D341Med (cell line): Measurements from ENCODE around the gene DMWD.

ENCODE experiments used
- DNase-seq: peaks from one replicate; pipeline ENCODE4 v3.0.0; 2012; ENCODE audit warnings: low spot score

DMWD gene, protein sequence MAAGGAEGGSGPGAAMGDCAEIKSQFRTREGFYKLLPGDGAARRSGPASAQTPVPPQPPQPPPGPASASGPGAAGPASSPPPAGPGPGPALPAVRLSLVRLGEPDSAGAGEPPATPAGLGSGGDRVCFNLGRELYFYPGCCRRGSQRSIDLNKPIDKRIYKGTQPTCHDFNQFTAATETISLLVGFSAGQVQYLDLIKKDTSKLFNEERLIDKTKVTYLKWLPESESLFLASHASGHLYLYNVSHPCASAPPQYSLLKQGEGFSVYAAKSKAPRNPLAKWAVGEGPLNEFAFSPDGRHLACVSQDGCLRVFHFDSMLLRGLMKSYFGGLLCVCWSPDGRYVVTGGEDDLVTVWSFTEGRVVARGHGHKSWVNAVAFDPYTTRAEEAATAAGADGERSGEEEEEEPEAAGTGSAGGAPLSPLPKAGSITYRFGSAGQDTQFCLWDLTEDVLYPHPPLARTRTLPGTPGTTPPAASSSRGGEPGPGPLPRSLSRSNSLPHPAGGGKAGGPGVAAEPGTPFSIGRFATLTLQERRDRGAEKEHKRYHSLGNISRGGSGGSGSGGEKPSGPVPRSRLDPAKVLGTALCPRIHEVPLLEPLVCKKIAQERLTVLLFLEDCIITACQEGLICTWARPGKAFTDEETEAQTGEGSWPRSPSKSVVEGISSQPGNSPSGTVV

DNA sequence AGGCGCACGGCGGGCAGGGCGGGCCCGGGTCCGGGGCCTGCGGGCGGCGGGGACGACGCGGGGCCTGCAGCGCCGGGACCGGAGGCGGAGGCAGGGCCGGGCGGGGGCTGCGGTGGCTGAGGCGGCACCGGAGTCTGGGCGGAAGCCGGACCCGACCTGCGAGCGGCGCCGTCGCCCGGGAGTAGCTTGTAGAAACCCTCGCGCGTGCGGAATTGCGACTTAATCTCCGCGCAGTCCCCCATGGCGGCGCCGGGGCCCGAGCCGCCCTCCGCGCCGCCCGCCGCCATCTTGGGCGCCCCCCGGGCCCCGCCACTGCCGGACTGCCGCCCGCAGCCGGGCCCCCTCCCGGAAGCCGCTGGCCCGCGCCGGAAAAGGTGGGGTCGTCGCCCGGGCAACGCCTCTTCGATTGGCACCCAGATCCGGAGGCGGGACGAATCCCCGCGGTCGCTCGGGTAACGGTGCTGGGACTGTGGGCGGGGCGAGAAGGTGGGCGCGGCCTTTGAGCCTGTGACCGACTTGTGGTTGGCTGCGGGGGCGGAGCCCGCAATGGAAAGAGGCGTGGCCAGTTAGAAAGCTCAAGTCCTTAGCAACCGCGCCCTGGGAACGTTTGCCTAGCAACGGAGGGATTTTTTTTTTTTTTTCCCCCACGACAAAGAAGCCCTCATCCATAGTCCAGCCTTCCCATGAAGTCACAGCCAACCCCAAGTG lies at the start of gene DMWD:
DMWD (minus strand) TSS at position 376 of the 708 bp plus-strand sequence; CDS start at position 287, 89 bp downstream.
- DNase-seq: peak; percentile 99

DNA sequence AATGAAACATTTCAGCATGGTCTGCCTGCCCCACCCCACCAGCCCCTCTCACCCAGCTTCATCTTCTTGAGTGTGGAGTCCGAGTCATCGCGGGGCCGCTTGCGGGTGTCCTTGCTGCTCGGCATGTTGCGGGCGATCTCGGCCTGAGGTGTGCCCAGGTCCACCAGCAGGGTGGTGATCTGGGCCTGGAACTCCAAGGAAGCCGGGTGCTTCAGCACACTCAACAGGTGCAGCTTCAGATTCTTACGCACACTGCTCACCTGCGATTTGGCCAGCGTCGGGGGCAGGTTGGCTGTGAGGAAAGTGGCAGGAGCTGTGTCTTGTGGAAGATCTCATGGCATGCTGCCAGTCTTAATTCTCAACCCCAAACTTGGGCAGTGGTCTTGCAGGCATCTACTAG lies 49.6 kb upstream of the DMWD start:
- peak; percentile 34 for DNase-seq

- DNase-seq: no peak
Observed at GRCh38 chr19:45834970-45835369, 42.3 kb upstream of the DMWD start.

GRCh38 chr19:45828945-45829344 lies 36.3 kb upstream of the DMWD start:
- DNase-seq: no peak

DNA sequence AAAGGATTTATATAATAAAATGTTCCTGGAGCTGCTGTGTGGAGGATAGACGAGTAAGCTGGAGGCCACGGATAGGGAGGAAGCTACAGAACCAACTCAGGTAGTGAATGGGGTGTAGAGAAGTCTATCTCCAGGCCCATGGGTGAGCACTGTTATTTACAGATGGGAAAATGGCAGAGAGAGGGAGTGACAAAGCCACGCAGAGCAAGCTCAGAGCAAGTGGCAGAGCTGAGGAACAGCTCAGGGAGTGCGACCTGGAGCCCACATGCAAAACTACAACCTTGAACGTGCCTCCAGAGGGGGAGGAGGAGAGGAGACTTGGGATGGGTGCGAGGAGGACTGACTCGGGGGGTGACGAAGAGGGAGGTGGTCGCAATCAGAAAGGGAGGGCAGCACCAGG lies 35.9 kb upstream of the DMWD start:
- DNase-seq: no peak

GRCh38 chr19:45827459-45828093 lies 34.9 kb upstream of the DMWD start:
- no peak for DNase-seq

- DNase-seq: no peak
Observed at GRCh38 chr19:45826934-45827333, 34.3 kb upstream of the DMWD start.

- DNase-seq: no peak
Observed at GRCh38 chr19:45825917-45826893, 33.6 kb upstream of the DMWD start.

GRCh38 chr19:45825263-45825605 lies 32.6 kb upstream of the DMWD start:
- DNase-seq: no peak

GRCh38 chr19:45824531-45825262 lies 32.1 kb upstream of the DMWD start:
- DNase-seq: no peak

- no peak for DNase-seq
Observed at GRCh38 chr19:45824041-45824471, 31.4 kb upstream of the DMWD start.

DNA sequence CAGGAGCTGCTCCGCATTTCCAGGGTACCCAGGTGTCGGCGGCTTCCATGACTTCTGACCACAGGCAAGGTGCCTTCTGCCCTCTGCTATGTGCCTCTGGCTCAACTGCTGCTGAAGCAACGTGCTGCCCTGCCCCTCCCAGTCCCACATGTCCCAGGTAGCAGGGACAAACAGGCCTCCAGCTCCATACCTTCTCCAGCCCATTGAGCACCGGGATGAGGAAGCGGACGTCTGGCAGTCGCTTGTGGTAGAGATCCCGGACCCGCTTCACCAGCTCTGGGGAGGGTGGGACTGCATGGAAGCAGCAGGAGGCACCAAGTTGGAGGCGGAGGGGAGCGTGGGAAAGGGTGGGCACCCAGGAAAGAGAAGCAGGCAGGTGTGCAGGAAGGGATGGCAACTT lies 30.5 kb upstream of the DMWD start:
- no peak for DNase-seq

DNA sequence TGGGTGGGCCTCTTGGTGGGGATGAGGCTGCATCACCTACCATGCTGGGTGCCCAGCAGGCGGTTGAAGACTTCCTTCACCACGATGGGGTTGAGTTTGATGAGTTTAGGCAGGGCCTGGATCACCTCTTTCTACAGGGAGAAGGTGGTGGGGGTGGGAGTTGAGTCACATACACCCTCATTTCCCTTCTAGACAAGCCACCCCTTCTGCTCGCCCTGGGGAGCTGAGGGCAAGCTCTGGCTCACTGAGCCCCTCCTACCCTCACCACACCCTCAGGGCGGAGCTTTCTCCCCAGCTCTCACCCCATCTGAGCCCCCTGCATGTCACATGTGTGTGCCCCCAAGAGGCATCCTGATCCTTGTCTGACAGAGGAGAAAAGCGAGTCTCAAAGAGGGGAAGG lies 30.1 kb upstream of the DMWD start:
- no peak for DNase-seq

- DNase-seq: no peak
Observed at GRCh38 chr19:45821570-45821969, 28.9 kb upstream of the DMWD start.

GRCh38 chr19:45821103-45821521 lies 28.5 kb upstream of the DMWD start:
- DNase-seq: no peak

DNA sequence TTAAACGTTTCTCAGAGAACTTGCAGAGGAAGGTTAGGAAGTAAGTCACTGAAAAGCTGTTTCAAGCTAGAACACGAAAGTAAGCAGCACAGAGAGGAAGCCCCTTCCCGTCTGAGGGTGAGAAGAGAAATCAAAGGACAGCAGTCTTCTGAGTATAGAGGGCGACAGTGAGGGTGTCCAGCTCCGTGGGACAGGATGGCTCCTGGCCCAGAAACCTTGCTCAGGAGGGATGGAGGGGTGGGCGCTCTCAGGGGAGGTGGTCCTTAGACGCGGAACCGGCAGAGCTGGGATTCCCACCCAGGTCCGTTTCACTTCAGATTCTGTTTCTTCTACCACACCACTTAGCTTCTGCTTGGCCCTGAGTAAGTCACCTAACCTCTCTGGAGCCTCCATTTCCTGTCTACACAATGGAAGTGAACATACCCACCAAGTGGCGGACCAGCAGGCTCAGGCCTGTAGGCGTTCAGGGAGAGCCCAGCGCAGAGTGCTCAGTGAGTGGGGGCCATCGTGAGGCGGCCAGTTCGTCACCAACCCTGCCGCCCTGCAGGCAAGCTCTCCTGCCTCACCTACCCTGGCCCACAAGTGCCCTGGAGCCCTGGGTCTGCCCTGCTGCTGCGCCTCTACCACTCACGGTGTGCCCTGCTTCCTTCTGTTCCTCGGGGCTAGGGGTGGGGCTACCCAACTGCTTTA lies 27.9 kb upstream of the DMWD start:
- DNase-seq: no peak

GRCh38 chr19:45819769-45820168 lies 27.1 kb upstream of the DMWD start:
- no peak for DNase-seq

DNA sequence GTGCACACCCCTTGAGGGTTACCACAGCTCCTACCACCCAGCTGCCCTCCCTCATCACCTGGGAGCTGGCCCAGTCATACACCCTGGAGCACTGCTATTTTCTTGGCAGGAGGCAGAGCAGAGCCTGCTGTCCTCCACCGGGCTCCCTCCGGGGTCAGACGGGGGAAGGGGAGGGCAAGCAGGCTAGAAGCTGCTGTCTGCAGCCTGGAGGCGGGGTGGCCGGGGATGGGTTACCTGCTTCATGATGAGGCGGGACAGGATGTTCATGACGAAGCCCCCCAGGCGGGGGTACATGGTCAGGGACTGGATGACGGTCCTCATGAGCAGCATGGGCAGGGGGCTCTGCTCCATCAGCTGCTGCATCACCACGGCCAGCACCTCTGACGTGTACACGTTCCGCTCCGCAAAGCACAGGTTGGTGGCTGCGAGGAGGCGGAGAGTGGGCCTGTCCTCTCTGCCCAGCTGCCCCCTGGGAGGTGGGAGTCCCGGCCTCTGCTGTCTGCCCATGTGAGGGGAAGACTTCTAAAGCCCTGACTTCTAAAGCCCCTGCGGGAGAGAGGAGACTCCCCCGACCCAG lies 25.2 kb upstream of the DMWD start:
- DNase-seq: no peak

DNA sequence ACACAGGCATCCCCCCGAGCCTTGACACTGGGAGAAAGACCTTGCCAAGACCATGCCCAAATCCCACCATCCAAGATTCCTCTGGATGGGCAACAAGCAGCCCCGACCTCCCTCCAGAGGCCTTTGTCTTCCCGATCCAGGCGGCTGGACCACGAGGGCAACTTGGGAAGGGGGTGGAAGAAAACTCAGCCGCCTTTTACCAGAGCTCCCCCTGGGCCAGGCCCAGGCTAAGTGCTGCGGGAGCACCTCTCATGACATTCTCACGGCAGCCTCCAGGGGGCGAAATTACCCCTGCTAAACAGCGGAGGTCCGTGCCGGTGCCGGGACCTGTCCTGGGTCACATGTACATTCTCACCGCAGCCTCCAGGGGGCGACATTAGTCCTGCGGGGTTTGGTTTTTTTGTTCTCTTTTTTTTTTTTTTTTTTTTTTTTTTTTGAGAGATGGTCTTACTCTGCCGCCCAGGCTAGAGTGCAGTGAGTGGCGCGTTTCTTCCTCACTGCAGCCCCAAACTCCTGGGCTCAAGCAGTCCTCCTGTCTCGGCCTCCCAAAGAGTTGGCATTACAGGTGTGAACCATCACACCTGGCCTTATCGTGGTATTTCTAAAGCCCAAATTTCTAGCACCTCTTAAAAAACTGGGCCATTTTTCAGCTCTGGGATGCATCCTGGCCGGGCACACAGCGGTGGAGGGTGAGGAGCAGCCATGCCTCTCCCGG lies 24.5 kb upstream of the DMWD start:
- peak; percentile 98 for DNase-seq
